ENCODE results near the gene GSAP.

Gene GSAP

DNA sequence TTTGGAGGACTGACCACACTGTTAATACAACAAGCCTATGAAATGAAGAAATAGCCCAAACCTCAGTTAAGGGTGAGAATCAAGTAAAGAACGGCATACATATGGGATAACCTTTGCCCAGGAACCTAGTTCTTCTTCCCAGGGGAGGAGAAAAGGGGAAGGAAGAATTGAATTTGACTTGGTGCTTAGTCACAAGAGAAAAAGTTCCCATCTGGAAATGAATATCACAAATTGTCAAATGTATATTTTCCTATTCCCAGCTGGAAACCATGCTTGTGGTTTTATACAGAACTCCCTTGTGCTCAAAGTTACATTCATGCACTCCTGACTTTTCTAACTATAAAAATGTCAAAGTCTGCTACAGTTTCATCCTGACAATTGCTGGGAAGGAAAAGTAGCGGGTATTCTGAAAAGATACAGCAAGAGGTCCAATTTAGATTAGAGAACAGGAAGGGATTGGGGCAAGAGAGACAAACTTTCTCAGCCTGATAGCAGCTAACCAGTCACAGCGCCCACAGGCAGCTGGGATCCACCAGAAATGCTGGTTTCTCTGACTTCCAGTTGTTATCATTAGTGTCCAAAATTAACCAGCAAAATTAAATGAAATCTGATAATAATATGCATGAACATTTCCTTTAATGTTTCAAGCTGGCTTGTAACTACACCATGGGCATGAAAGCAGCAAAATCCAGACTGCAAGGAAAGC lies 18.6 kb upstream of the GSAP start:
- DNase-seq = no peak

DNA sequence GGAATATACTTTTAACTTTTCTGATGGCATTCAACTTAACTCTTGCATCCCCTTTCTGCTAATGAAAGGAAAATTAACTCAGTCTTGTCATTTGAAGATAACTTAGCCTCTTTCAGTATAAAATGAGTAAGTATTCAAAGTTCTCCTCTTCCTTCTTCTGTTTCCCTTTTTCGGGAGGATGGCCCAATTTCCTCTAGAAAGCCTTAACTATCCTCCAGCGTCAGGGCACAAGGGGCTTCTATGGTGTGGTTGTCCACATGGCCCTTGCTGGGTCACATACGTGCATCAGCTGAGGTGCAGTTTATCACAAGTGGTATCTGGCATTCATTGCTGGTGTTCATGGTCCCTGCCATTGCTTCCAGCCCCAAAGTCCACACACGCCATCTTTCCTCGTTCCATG lies 17.8 kb upstream of the GSAP start:
- no peak for DNase-seq

DNA sequence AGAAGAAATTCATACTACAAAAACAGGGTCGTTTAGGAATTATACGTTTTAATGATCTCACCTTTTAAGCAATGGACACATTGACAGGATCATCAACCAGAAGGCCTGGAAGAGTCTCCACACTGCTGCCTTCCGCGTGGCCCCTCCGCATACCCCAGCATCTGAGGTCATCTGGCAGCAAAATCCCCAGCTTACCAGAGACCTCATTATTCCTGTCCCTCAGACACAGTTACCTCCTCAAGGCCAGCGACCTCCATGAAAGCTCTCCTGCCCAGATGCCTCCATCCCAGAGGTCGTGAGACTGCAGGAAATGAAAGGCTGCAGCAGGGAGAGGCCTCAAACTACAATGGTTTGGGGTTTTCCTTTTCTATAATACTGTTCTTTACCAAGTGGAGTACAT lies 14.8 kb upstream of the GSAP start:
- no peak for DNase-seq

DNA sequence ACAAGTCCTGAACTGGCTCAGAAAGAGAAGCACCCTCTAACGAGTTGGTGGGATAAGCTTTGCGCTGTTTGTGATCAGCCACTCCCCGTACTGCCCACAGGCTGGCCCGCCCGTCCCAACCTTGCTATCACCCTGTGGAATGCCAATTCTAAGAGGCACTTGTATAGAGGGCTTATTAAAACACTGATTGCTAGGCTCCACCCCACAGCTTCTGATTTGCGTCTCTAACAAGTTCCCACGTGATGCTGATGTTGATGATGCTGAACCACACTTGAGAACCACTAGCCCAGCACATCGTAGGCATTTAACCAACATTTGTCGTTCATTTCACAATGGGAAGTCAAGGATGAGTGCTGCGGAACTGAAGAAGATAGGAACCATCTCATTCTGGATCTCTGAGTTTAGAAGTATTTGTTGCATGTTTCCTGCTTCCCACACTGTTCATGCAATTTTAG lies 12.7 kb upstream of the GSAP start:
- DNase-seq = no peak

DNA sequence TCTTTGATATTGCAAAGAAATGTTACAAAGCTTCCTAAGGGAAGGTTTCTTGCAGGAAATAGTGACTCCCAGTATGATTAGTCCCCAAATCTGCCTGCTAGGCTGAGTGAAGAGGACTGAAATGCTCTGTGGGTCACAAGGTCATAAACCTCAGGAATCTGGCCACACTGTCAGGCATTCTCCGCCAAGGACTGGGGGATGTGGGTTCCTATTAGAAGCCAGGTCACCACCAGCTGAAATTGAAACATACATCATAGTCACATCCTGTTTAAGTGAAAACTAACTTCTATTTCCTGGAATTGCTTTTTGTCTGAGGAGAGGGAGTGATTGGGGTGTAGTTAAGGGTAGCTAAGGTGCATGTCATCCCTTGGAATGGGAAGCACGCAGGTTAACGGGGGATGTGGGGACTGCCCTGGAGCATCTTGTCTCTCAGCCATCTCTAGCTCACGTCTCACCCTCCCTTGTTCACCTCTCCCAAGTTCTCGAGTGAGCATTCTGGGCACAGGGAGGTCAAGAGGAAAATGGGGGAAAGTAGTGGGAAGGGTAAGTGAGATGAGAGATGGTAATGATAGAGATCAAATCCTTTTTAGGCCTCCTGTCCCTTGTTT lies 12.0 kb upstream of the GSAP start:
- no peak for DNase-seq

DNA sequence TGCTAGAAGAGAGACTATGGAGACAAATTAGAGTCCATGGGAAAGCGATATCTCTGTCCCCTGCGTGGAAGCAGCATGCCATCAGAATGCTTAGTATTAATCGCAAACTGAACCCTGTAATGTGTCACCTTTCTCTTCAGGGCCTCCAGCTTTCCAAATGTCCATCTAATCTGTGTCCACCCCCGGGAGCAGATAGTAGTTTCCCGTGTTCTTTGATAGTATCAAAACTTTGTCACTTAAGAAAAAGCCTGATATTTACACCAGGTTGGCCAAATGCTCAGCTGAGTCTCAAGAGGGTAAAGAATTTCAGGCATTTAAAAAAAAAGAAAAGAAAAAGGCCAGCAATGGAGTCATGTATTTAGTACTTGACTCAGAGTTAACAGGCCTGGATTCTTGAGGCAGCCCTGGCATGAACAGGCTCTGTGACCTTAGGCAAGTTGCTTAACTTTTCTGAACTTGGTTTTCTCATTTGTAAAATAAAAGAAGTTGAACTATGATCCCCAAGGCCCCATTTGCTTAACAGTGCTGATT lies 10.4 kb upstream of the GSAP start:
- no peak for DNase-seq

DNA sequence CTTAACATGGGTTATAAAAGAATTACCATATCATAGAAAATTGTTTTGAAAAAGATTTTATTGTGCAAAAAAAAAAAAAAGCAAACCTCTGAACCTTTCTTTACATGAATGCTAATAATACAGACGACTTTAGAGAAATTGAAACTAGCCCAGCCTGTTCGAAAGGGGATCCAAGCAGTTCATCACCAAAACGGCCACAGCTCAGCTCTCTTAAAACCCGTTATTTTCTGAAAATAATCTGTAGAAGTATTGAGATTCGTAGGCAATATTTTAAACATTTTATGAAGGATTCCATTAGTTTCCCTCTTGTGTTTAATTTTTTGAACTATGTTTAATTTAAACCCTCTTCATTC lies 9.9 kb upstream of the GSAP start:
- DNase-seq = no peak

DNA sequence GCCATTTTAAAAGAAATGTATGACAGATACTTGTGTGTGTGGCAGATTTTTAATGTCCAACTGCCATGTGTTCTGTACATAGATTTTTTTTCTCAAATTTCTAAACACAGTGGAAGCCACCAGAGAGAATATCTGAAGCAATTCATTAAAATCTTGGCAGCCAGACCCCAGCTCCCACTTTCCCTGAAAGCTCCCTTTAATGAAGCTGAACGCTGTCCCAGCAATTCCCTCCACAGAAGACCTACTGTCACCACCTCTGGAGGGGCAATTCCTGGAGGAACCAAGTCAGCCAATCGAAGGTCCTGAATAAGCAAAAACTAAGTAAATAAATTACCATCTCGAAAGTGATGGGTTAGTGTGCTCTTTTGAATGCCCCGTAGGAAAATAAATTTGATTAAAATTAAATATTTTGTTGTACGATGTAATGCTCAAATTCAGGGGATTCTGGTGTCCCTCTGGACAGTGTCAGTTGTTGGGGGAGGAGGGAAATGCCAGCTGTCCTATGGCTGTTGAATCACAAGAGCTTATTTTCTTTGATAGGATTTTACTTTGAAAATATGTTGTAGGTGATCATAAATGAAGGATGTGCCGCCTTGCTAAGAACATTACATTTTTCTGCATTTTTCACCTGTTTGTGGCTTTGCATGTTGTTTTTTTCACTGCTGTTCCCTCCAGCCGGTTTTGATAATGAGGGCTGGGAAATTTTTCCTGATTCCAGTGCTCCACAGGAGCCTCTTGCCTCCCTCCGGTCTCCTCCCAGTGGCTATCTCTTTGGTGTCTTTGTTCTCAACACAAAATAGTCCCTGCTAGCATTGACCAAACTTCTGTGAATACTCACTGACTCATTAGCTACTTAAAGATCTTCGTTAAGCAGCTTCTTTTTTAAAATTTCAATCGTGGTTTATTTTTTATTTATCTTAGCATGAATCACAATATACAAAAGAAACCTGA lies 9.2 kb upstream of the GSAP start:
- no peak for DNase-seq

DNA sequence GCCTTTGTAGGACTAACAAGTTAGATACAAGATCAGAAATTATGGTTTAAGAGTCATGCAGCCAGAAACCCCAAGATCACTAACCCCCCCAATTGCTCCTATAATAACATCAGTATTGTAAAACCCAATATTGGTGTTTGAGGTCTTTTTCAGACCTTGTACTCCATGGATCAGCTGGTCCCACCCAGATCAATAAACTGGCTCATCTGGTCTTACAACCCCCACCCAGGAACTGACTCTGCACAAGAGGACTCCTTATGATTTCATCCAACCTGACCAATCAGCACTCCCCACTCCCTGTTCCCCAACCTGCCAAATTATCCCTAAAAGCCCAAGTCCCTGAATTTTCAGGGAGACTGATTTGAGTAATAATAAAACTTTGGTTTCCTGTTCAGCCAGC lies 6.4 kb upstream of the GSAP start:
- DNase-seq = no peak

DNA sequence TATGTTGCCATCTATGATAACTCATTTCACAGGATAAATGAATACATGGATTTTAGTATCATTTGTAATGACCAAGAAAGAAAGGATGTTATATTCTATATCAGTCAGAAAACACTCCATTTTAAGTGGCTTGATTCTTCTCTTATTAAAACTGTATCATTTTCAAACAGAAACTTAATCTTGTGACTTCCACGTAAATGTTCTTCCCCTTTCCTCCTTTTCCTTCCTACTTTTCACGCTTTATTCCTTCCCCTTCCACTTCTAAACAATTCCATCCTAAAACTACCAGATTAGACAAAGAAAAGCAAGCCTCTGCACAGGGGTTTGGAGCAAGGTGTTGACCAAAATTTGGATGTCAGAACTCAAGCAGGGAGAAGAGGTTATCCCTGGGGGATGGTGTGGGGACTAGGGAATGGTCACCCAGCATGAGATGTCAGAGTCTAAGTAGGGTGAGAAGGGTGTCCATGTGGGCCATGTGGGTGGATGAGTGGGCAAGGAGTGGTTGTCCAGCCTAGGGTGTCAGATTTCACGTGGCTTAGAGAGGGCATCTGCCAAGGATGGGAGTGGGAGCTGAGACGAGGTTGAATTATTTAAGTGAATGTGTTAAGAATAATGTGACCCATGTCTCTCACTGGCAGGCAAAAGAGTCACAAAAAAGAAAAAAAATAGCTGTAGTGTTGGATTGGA lies 5.0 kb upstream of the GSAP start:
- DNase-seq = no peak

DNA sequence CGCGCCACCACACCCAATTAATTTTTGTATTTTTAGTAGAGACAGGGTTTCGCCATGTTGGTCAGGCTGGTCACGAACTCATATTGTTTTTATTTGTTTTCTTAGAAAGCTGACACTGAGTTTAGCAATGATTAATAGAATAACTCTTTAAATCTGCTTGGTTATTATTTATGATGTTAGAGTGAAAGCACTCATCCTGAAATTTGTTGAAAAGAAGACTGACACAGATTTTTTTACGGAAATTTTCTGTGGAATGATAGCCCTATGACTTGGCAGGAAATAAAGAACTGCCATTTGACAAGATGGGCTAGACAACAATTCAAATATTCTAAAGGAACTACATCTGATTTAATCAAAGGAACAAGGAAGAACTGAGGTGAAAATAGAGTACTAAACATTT lies 4.3 kb upstream of the GSAP start:
- no peak for DNase-seq

DNA sequence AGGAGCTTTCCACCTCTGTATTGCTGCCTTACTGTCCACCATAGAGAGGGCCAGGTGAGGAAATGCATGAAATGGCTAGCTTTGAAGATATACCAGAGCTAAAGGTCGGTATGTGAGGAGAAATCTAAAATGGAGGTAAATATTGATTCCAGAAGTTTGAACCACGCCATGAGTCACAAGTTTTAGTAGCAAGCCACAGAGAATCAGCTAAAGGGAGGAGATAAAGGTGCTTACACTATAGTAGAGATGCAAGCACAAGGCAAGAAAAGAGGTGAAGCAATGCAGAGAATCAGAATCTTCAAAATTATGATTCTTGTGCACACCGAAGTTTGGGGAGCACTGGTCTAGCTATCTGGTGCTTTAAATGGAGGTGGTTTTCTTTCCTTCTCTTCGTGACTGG lies 3.0 kb upstream of the GSAP start:
- DNase-seq = no peak

DNA sequence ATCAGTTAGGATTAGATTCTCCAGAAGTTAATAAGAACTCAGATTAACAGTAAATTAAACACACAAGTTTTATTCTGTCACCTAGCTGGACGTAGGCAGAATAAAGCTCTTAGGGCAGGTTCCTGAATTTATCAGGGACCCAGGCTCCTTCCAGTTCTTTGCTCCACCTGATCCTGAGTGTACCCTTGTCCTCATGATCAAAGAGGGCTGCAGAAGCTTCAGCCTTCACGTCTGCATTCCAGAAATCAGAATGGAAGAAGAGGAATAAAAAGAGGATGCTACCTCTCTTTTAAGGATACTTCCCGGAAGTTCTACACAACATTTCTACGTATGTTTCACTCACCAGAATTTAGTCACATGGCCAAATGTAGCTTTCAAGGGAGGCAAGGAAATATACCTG lies 1.7 kb upstream of the GSAP start:
- no peak for DNase-seq

DNA sequence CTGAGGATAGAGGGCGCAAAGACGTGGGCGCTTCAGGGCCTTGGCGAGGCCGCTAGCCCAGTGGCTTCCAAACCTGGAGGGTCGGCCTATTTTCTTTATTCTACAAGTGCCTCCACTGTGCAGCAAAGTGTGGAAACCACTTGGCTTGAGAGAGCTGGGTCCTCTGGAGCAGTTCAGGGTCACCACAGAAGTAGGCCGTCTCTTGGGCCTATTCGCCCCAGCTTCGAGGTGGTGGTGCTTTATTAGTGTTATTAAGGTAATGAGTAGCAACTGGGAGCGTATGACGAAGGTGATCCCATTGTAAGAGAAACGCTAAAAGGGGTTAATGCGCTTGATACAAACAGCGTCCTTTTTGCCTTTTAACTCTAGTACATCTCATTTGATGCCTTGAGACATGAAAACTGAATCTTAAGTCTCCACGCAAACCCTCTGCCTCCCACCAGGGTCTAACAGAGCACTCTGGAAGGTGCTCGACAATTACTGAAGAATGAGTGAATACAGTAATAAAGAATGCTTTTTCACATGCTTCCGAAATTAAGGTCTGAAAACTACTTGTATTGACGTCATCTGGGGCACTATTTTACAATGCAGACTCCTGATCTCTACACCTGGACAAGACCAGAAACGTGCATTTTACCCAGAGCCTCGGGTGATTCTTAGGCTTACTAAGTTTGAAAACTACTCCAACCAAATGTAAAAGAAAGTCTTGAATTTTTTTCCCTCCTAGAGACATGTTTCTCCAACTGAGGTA lies 647 bp upstream of the GSAP start:
- DNase-seq = peak; percentile 49

DNA sequence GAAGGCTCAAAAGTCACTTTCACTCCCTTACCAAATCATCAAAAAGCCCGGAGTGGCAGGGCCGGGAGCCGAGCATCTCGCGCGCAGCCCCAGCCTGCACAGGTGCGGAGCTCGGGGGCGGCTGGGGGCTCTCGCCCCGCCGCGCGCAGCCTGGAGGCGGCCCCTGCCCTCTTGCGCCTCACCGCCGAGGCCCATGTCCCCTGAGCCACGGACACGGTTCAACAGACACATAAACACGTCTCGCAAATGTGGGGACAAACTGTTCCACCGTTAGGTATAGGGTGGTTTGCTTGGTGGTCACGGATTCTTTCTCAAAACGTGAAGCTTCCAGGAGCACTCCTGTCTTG lies 700 bp downstream of the GSAP start:
- DNase-seq = no peak

DNA sequence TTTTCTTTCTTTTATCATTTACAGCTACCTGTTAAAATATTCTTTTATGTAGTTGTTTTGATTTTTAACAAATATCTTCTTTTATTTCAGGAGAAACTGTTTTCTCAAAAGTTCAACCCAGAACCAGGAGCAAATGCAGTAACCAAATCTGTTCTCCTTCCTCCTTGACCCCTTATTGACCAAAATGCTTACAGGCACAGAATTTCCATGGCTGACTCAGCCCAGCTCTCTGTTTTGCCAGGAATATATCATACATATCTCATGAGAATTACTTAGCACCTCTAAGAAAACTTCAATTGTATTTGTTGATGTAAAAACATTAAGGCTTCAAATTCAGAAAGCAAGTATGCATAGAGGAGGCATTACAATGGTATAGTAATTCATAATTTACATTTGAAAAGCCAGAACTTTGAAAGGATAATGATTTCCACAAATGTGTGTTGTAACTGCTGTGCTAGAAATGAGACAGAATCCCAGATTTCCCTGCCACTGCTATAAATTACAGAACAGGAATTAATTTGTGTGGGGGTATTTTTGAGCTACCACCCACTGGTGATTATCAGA lies 2.2 kb downstream of the GSAP start:
- no peak for DNase-seq

DNA sequence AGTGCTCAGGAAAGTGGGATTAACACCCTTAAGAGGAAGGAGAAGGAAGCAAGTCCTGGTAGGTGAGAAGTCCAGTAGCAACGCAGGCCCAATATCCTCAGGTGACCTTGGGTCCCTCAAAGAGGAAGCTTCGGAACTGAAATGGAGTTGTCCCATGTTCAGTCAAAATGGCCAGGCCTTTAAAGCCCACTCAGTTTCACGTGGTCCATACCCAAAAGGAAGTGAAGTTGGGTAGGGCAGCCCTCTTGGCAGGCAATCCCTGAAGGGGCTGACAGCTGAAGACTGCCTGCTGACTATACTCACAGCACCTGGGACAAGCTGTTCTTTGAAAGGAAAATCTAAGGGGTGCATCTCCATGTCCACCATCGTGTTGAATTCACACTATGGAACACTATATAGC lies 3.0 kb downstream of the GSAP start:
- DNase-seq = no peak

DNA sequence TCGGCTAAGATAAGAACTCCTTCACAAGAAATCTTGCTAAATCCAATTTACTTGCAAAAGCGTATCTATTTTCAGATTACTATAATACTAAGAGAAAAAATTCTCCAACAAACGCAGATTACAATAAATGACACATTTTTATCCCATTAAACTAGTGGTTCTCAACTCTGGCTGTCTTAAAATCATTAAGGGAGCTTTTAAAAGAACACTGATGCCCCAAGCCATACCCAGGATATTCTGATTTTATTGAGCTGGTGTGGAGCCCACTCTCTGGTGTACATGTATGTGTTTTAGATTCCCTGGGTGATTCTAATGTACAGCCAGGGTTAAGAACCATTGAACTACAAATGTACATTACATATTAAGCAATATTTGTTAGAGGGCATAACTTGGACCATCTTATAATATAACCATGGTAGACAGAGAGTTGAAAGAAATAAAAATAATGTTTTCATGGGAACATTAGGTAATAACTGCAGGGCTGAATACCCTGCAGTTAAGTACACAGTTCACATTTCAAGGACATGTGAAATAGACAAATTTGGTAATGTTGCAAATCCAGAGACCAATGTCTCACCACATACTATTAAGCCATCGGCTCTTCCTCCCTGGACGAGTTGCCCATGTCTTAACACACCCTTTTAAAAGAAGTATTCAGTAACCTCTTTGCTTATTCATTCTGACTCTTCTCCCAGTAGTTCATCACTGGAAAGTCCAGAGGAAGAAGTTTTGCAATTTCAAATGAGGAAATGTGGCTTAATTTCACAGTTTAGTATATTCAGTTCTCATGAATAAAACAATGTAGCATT lies 6.2 kb downstream of the GSAP start:
- DNase-seq = no peak

DNA sequence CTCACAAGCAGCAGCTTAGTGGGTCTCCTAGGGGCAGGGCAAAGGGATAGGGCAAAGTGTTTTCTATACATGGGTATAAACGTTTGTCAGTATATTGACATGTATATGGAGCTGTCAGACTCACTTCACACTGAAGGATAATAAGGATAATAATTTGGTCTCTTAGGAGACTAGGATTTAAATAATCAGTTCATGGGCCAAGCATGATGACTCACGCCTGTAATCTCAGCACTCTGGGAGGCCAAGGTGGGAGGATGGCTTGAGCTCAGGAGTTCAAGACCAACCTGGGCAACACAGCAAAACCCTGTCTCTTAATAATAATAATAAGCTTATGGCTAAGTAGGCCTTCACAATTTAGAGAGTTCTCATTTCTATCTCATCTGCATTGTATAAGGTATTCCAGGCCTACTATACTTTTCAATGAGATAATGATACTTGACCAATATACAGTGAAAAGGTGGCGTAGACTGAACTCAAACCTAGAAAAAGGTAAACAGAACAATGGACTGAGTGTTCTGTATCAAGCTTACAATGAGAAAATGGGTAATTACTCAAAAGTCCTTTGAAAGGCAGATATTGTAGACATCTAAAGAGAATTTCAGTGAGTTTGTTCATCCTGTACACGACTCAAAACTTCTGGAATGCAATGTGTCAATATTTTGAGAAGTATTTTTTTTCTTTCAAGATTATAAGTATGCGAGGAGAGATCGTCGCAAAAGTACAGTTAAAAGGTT lies 7.0 kb downstream of the GSAP start:
- no peak for DNase-seq

DNA sequence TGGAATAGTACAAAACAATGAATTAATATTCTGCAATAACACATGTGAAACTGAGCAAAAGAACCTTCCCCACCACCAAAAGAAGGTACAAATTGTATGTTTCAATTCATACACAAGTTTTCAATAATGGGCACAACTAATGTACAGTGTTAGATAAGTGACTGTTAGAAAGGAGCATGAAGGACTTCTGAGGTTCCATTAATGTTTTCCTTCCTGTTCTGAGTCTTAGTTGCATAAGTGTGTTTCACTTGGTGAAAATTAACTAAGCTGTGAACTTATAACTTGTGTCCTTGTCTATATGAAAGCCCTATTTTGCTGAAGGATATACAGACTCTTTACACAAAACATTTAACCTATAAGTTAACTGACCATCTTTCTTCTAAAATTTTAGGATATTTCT lies 8.2 kb downstream of the GSAP start:
- no peak for DNase-seq

DNA sequence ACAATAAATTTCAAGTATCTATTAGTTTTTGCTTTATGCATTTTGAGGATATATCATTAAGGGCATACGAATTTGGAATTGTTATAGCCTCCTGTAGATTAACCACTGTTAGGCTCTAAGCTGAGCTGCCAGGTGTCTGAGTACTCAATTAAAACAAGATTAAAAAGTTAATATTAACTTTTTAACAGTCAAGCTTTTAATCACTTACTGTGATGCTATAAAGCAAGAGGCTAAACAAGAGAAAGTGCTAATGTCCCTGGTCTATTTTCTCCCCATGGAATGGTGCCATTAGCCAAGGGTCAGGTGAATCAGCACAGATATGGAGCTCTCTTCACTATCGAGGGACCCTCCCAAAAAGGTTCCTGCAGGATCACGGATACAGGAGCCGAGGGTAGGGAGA lies 9.7 kb downstream of the GSAP start:
- DNase-seq = no peak

Data from NCI-H1105 (cell line).